Tibial nerve (tissue), 4 donors: Measurements from ENCODE around the gene ETV7. TPM values are rescaled to one million over a fixed set of nuclear protein-coding genes. Genes with fewer than 3 reads are reported as not detected.

ENCODE experiments used
- DNase-seq, 2 donors: peaks; one replicate each; pipeline ENCODE4 v3.0.0-alpha.2; 2019; ENCODE audit warnings: low spot score in 2 of 2
- H3K27ac ChIP-seq, 4 donors: fragments of 200-600 bp; sonication (generic) in 3 of 4; one replicate each; pipeline ENCODE4 v1.5.1; 2017 to 2019; ENCODE audit warnings: mild to moderate bottlenecking in 1 of 4
- H3K27me3 ChIP-seq, 2 donors: fragments of 200-600 bp; sonication (generic) in 1 of 2; one replicate each; pipeline versions ENCODE4 v1.5.1 to v1.6.0; 2017 to 2019
- H3K36me3 ChIP-seq, 3 donors: fragments of 200-600 bp; sonication (generic); one replicate each; pipeline ENCODE4 v1.5.1; 2018 to 2019
- H3K4me1 ChIP-seq, 4 donors: fragments of 200-600 bp; sonication (generic) in 3 of 4; one replicate each; pipeline ENCODE4 v1.5.1; 2017 to 2019
- H3K4me3 ChIP-seq, 4 donors: fragments of 200-600 bp; sonication (generic) in 3 of 4; one replicate each; pipeline ENCODE4 v1.5.1; 2017 to 2019; ENCODE audit warnings: mild to moderate bottlenecking in 1 of 4, moderate library complexity in 1 of 4
- H3K9me3 ChIP-seq, 4 donors: fragments of 200-600 bp; sonication (generic) in 3 of 4; one replicate each; pipeline ENCODE4 v1.5.1; 2017 to 2019
- EP300 ChIP-seq, 2 donors: sonication (generic); formaldehyde crosslinking; IDR thresholded peaks; one replicate each; pipeline ENCODE4 v1.6.1; 2017; ENCODE audit warnings: antibody characterized with exemption in 2 of 2, mild to moderate bottlenecking in 1 of 2
- POLR2A ChIP-seq, 2 donors: fragments of 450-650 bp; IDR thresholded peaks; one replicate each; pipeline ENCODE4 v1.6.1; 2017; ENCODE audit warnings: antibody characterized with exemption in 2 of 2, mild to moderate bottlenecking in 2 of 2, moderate library complexity in 2 of 2
- WGBS, 2 donors: methylation state at CpG; one replicate each; pipeline ENCODE4 v1.1.5; 2018; 5-methylcytosine and 5-hydroxymethylcytosine counted together
- total RNA-seq, 4 donors: library from RNA; depleted of rRNA; stranded (reverse); fragments of >200 nt; gene quantifications; one replicate each; pipeline ENCODE4 v1.1.0, GENCODE V29; 2016
- TF ChIP-seq, protein P1 (sequence below), 5 experiments: fragments of 200-600 bp in 3 of 5; fragments of 450-650 bp in 2 of 5; sonication (generic) in 3 of 5; IDR thresholded peaks; one replicate each; pipeline ENCODE4 v1.5.1; 2016 to 2019; ENCODE audit warnings: antibody characterized with exemption in 5 of 5, mild to moderate bottlenecking in 3 of 5, moderate library complexity in 2 of 5

ETV7 gene
- total RNA-seq, 4 donors from 2014 or later: 0.60 to 9.2 (median 2.9) TPM

DNA sequence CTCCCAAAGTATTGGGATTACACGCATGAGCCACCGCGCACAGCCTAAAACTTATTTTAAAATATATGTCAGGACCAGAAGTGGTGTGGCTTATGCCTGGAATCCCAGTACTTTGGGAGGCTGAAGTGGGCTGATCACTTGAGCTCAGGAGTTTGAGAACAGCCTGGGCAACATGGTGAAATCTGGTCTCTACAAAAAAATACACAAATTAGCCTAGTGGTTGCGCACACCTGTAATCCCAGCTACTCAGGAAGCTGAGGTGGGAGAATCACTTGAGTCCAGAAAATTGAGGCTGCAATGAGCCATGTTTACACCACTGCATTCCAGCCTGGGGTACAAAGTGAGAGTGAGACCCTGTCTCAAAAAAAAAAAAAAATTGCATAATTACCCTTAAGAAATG lies 41.4 kb upstream of the ETV7 start:
- no peak overlapping the region for H3K27ac ChIP-seq
- H3K4me1 ChIP-seq: peaks cover 0 to under 1% (median 0%) of the 10 kb centered on the region in 4 donors
- WGBS, 2 donors: 54 to 100% methylated on average over 4 of the region's 4 CpGs
- TF ChIP-seq, protein P1, sequence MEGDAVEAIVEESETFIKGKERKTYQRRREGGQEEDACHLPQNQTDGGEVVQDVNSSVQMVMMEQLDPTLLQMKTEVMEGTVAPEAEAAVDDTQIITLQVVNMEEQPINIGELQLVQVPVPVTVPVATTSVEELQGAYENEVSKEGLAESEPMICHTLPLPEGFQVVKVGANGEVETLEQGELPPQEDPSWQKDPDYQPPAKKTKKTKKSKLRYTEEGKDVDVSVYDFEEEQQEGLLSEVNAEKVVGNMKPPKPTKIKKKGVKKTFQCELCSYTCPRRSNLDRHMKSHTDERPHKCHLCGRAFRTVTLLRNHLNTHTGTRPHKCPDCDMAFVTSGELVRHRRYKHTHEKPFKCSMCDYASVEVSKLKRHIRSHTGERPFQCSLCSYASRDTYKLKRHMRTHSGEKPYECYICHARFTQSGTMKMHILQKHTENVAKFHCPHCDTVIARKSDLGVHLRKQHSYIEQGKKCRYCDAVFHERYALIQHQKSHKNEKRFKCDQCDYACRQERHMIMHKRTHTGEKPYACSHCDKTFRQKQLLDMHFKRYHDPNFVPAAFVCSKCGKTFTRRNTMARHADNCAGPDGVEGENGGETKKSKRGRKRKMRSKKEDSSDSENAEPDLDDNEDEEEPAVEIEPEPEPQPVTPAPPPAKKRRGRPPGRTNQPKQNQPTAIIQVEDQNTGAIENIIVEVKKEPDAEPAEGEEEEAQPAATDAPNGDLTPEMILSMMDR (IDR thresholded peaks at IDR 0.05): peak in 2 of 5 experiments; percentile 17 to 28
- TF ChIP-seq POLR2A (IDR thresholded peaks at IDR 0.05): no peak
- H3K36me3 ChIP-seq: no peaks in the 10 kb centered on the region
- no peak overlapping the region for H3K4me3 ChIP-seq
- no peaks in the 10 kb centered on the region for H3K27me3 ChIP-seq
- H3K9me3 ChIP-seq: no peaks in the 10 kb centered on the region
- no peak for DNase-seq

DNA sequence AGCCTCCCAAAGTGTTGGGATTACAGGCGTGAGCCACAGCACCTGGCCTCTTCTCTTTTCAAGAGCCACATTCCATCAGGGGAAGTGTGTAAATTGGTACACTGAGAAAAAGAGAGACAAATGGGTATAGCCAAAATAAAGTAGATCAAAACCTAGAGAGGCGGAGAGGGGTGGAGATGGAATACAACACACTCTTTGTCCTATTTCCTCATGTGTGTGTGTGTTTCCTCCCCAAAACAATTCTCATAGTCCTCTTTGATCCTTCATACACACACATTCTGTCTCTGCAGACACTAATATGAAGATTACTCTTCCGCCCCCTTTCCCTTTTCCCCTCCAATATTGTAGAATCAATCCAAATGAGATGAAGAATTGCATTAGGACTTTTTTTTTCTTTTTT lies 39.2 kb upstream of the ETV7 start:
- no peak for DNase-seq
- no peak overlapping the region for H3K27ac ChIP-seq
- 85 to 87% methylated on average over 3 of the region's 3 CpGs for WGBS, 2 donors
- TF ChIP-seq EP300 (IDR thresholded peaks at IDR 0.05) (no peak), POLR2A (IDR thresholded peaks at IDR 0.05) (no peak)
- TF ChIP-seq, protein P1 (IDR thresholded peaks at IDR 0.05): no peak
- peaks cover 0 to 12% (median 2%) of the 10 kb centered on the region in 4 donors for H3K4me1 ChIP-seq
- no peaks in the 10 kb centered on the region for H3K27me3 ChIP-seq
- no peak overlapping the region for H3K4me3 ChIP-seq
- H3K36me3 ChIP-seq: no peaks in the 10 kb centered on the region
- H3K9me3 ChIP-seq: no peaks in the 10 kb centered on the region

DNA sequence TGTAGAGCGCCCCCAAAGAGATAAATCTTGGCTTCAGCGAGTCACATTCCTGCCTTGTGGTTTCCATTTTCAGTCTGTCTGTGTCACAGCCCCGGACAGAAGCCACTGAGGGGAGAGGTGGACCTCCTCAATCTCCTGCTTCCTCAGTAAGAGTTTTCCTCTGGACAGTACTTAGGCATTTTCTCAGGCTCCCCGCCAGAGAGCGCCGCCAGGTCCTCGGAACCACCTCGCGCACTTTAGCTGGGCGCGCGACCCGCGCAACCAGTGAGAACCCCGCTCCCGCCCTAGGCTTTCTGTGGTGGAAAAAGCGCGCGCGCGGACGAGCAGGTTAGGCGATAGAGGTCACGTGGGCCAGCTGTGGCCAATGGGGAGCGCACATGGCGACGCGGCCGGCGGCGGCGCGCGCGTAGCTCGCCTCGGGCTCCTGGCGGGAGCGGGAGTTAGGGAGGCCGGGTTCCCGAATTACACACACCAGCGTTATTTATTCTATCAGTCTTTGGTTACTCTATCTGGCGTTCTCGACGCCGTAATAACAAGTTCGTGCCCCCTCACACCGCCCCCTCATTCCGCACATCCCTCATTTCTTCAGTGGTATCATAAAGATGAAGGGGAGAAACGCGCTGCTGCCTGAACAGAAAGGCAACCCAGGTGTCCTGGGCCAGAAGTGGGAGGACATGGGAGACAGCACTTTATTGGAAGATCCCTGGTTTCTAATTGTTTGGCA lies 35.8 kb upstream of the ETV7 start:
- WGBS, 2 donors: 0 to 1% methylated on average over 45 to 50 of the region's 51 CpGs
- DNase-seq: peak; percentile 98 to 99
- no peaks in the 10 kb centered on the region for H3K36me3 ChIP-seq

DNA sequence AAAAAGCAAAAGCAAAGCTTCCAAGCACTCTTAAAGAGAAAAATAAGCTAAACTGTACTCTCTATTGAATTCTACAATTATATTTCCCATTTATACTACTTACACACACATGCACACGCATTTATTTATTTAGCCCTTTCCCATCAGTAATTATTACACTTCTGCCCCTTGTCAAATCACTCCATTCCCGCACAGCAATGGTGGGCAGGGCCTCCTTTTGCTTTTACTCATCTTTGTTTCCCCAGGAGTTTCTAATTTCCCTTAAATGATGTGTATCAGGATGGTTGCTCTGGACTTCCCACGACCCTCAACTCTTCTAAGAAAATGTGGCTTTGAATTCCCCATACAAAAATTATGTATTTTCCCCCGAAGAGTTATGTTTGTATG lies 35.2 kb upstream of the ETV7 start:
- no peak for TF ChIP-seq POLR2A (IDR thresholded peaks at IDR 0.05)
- WGBS, 2 donors: 9 to 15% methylated on average over 4 of the region's 4 CpGs
- no peaks in the 10 kb centered on the region for H3K9me3 ChIP-seq
- H3K4me3 ChIP-seq: peak overlapping the region; percentile 30 to 53 (median 44)
- H3K27ac ChIP-seq: peak overlapping the region; percentile 74 to 86 (median 84)
- H3K27me3 ChIP-seq: no peaks in the 10 kb centered on the region
- peaks cover 0 to 12% (median 2%) of the 10 kb centered on the region in 4 donors for H3K4me1 ChIP-seq
- no peak for DNase-seq
- H3K36me3 ChIP-seq: no peaks in the 10 kb centered on the region

More for the DNA sequence above, 35.8 kb upstream of the ETV7 start:
- peak overlapping the region; percentile 30 to 53 (median 44) for H3K4me3 ChIP-seq
- no peaks in the 10 kb centered on the region for H3K27me3 ChIP-seq
- H3K4me1 ChIP-seq: peaks cover 0 to 12% (median 2%) of the 10 kb centered on the region in 4 donors
- no peaks in the 10 kb centered on the region for H3K9me3 ChIP-seq
- peak overlapping the region; percentile 74 to 86 (median 84) for H3K27ac ChIP-seq
- TF ChIP-seq, protein P1 (IDR thresholded peaks at IDR 0.05): peak; percentile 59 to 88 (median 73)
- peak; percentile 81 to 96 for TF ChIP-seq EP300 (IDR thresholded peaks at IDR 0.05)
- peak; percentile 34 to 77 for TF ChIP-seq POLR2A (IDR thresholded peaks at IDR 0.05)

DNA sequence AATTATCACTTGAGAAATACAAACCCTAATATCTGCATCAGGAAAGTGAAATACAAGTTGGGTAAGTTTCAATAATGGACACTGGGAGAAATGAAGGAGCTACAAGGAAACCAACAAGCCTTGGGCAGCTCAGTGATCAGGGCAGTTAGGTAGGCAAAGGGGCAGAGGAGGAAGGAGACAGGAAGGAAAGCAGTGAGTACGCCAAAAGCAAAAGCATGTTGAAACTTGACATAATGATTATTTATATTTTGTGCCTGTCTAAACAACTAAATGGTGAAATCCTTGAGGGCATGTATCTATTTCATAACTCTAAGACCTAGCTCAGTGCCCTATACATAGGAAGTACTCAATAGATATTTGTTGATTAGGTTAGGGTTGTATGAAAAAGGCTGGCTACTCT lies 31.8 kb upstream of the ETV7 start:
- H3K27ac ChIP-seq: no peak overlapping the region
- H3K4me3 ChIP-seq: no peak overlapping the region
- no peak for DNase-seq
- H3K27me3 ChIP-seq: no peaks in the 10 kb centered on the region
- peaks cover 0 to 12% (median 2%) of the 10 kb centered on the region in 4 donors for H3K4me1 ChIP-seq
- TF ChIP-seq POLR2A (IDR thresholded peaks at IDR 0.05) (no peak), EP300 (IDR thresholded peaks at IDR 0.05) (no peak)
- TF ChIP-seq, protein P1 (IDR thresholded peaks at IDR 0.05): no peak
- H3K9me3 ChIP-seq: no peaks in the 10 kb centered on the region
- H3K36me3 ChIP-seq: no peaks in the 10 kb centered on the region
- 73 to 79% methylated on average over 1 of the region's 1 CpG for WGBS, 2 donors
